Measurements from ENCODE around the gene SNPH.
"Not testable (repeated sequence)": the region's sequence is repeated elsewhere in the genome, so short reads cannot be mapped to it uniquely, and the experiment has no call there.

Gene SNPH, protein sequence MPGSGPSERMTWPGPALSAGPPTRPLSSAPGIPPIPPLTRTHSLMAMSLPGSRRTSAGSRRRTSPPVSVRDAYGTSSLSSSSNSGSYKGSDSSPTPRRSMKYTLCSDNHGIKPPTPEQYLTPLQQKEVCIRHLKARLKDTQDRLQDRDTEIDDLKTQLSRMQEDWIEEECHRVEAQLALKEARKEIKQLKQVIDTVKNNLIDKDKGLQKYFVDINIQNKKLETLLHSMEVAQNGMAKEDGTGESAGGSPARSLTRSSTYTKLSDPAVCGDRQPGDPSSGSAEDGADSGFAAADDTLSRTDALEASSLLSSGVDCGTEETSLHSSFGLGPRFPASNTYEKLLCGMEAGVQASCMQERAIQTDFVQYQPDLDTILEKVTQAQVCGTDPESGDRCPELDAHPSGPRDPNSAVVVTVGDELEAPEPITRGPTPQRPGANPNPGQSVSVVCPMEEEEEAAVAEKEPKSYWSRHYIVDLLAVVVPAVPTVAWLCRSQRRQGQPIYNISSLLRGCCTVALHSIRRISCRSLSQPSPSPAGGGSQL
- 0 to 2.6 (median 0.09) reads per million in 17 experiments for total RNA-seq

DNA sequence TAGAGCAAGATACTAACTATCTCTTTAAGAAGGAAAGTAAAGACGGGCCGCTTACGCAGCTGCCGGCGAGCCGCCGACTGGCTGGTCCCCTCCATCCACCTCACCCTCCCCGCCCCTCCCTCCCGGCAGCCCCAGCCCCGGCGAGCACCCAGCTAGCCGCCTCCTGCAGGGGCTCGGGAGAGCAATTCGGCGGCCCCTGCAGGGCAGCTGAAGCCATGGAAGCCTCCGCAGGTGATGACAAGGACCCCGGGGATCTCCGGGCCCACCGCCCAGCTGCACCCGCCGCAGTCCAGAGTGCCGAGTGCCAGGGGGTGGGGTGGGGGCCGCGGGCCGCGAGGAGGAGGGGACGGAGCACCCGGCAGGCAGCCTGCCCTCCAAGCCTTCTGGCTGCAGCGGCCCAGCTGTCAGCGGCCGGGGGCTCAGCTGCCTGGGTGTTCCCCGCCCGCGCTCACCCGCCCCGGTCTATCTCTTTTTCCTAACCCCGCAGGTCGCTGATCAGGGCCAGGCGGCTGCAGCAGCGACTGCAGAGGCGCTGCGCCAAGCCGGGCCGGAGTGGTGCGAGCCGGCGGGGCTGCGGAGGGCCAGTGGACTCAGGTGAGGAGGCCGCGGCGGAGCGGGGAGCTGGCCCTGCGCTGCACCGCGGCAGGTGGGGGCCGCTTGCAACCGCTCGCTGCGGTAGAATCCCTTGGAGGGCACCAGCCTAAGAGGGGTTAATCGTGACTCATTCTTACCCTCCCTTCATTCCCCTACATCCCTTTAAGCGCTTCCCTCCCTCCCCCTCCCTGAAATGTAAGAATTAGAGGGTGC, at the start of gene SNPH:
Gene SNPH, plus strand, starts transcription at position 128 of the 807 bp plus-strand sequence. CDS start 29,946 bp downstream, outside the sequence.
- DNase-seq: peak in 3 of 4 experiments; percentile 8 to 39 (median 26)

DNA sequence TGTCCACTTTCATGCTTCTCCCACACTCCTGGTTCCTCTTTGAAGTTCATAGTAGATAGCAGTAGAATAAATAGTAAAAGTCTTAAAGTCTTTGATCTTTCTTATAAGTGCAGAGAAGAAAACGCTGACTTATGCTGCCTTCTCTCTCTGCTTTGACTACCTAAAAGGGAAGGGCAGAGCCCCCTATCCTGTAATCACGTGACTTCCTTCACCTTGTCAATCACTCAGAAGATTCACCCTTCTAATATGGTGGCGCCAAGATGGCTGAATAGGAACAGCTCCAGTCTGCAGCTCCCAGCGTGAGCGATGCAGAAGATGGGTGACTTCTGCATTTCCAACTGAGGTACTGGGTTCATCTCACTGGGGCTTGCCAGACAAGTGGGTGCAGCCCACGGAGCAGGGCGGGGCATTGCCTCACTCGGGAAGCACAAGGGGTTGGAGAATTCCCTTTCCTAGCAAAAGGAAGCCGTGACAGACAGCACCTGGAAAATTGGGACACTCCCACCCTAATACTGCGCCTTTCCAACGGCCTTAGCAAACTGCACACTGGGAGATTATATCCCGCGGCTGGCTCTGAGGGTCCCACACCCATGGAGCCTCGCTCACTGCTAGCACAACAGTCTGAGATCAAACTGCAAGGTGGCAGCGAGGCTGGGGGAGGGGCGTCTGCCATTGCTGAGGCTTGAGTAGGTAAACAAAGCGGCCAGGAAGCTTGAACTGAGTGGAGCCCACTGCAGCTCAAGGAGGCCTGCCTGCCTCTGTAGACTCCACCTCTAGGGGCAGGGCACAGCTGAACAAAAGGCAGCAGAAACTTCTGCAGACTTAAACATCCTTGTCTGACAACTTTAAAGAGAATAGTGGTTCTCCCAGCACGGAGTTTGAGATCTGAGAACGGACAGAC, 49.3 kb upstream of the SNPH start:
- not testable (repeated sequence) for DNase-seq

DNA sequence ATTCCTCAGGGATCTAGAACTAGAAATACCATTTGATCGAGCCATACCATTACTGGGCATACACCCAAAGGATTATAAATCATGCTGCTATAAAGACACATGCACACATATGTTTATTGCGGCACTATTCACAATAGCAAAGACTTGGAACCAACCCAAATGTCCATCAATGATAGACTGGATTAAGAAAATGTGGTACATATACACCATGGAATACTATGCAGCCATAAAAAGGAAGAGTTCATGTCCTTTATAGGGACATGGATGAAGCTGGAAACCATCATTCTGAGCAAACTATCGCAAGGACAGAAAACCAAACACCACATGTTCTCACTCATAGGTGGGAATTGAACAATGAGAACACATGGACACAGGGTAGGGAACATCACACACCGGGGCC, 43.3 kb upstream of the SNPH start:
- DNase-seq: not testable (repeated sequence)

DNA sequence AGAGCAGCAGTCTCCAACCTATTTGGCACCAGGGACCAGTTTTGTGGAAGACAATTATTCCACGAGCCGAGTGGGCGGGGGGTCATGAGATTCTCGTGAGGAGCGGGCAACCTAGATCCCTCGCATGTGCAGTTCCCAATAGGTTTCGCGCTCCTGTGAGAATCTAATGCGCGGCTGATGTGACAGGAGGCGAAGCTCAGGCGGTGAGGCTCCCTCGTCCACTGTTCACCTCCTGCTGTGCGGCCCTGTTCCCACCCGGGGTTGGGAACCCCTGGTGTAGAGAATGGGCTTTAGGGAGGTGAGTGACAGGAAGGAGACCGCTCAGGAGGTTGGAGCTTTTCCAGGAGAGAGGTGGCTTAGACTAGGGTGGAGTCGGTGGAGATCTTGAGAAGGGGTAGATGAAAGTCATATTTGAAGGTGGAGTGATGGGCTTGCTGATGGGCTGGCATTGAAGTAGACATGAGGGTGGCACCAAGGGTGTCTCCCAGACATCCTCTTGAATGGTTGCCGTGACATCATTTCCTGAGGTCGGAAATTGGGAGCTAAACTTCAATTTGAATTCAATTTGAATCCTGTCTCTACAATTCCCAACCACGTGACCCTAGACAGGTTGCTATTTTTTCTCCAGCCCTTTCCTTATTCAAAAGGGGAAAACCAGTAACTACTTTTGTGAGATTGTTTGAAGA, 41.7 kb upstream of the SNPH start:
- DNase-seq: no peak

DNA sequence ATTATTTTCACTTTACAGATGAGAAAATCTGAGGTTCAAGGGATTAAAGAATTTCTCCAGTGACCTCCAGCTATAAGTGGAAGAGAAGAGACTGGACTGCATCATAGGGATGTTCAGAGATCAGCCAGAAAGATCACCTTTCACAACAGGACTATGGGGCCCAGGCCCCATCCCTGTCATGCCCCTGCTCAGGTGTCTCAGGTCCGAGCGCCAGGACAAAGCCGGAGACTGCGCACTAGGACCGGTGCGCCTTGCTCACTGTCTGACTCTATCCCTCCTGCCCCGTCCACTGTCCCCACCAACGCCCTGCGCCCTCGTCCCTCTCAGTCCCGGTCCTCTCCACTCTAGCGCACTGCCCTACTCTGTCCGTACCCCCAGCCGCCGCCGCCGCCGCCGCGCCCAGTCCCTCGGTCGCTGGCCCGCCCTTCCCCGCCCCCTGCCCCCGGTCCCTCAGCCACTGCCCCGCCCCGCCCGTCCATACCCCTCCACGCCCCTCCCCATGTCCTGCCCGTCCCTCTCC, 40.8 kb upstream of the SNPH start:
- DNase-seq: no peak

DNA sequence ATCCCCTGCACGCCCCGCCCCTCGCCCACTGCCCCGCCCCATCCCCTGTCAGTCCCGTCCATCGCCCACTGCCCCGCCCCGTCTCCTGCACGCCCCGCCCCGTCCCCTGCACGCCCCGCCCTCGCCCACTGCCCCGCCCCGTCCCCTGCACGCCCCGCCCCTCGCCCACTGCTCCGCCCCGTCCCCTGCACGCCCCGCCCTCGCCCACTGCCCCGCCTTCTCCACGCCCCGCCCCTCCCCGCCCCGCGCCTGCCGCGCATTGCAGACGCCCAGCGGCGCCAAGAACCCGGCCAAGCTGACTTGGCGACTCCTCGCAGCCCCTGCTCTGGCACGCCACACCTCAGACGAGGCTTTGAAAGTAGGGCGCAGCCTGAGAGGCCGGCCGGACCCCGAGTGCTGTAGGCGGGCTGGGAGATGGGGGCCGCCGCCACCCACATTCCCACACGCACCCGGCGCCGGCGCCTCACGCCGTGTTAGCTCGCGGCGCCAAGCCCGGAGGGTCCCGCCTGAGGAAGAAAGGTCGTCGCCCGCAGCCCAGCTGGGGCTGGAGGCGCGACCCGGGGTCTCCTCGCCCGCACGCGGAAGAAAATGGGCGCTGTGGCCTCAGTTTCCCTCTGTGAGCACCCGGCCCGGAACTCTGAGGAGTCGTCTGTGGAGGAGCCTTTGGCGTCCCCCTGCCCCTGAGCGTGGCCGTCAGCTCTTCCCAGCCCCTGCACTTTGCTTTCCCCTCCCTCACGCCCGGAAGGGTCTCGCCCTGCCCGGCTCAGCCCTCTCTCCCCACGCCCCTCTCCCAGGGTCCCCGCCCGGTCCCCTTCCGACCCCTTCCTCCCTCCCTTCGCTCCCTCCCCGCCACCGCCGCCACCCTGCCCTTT, 40.1 kb upstream of the SNPH start, which contains the start of gene RAD21L1:
Gene RAD21L1, plus strand, starts transcription at position 262 of the 872 bp plus-strand sequence. CDS start 2,410 bp downstream, outside the sequence.
- peak; percentile 56 to 89 (median 79) for DNase-seq

DNA sequence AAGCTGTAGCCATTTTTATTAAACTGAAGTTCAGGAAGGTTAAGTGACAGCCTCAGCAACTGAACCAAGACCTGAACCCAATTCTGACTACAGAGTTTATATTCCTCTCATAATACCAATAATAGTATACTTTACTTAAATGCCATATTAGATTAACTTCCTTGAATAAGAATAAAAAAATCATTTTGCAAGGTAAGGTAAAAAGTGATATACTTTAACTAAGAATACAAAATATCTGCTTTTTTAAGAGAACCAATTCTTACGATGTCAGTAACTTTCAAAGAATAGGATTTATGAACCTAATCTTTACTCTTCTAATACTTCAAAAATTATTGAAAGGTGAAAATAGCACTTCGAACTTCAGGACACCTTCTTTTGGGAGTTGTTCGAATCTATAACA, 36.6 kb upstream of the SNPH start:
- no peak for DNase-seq

DNA sequence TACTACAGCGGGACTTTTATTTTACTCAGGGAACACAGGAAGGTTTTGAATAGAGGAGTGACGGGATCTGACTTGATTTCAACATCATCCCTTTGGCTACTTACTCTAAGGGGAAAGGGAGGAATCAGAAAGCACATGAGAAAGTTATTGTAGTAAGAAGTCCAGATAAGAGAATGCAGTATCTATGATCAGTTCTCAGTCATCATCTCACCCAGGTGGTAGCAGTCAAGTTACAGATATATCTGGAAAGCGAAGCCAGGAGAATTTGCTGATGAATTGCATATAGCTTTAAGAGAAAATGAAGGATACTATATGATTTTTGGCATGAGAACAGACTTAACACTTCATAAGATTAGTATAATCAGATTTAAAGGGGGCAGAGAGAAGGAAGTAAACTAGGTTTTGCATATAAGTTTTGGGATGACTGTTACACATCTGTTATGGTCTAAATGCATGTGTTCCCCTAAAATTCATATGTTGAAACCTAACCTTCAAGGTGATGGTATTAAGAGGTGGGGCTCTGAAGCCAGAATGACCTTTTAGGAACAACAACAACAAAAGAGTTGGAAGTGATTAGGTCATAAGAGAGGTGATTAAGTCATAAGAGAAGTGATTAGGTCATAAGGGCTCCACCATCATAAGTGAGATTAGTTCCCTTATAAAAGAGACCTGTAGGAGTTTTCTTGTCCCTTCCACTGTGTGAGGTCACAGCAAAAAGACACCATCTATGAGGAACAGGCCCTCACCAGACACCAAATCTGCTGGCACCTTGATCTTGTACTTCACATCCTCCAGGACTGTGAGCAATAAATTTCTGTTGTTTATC, 33.6 kb upstream of the SNPH start:
- DNase-seq: peak in 1 of 4 experiments; percentile 17

DNA sequence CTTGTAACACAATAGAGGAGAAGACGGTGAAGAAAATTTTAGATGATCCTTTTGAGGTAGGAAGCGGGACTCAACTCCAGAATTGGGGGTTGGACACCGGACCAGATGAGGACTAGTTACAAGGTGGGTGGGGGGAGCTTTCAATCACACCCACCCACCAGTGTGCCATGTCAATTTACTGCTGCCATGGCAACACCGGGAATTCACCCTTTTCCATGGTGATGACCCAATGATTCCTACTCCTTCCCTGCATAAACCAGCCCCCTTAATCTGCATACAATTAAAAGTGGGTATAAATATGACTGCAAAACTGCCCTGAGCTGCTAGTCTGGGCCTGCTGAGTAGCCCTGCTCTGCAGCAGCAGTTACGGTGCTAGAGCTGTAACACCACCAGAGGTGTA, 25.5 kb upstream of the SNPH start:
- DNase-seq: no peak

DNA sequence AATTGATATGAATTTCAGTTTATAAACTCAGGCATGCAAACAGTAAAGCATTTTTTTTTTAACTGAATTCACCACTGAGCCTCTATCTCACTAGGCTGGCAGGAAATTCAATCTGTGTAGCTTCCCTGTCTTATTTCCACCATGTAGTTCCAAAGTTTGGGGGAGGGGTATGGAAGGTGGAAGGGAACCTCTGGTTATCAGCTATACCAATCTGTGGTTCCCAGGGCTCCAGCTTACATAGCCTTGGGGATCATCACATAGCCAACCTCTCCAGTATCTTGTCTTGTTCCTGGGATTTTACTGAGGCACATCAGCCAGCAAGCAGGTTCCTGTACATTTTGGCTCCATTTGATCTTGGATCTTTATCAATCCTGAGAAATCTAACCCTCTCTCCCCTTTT, 24.6 kb upstream of the SNPH start:
- DNase-seq: no peak

DNA sequence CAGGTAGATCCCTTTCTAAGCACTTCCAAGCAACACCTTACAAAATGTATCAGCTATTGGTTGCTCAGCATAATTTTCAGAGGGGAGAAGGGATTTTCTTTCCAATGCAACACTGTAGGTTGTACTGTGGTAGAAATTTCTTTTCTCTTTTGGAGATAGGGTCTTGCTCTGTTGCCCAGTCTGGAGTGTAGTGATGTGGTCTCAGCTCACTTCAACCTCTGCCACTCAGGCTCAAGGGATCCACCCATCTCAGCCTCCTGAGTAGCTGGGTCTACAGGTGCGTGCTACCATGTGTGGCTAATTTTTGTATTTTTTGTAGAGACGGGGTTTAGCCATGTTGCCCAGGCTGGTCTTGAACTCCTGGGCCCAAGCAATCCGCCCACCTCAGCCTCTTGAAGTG, 24.0 kb upstream of the SNPH start:
- no peak for DNase-seq

DNA sequence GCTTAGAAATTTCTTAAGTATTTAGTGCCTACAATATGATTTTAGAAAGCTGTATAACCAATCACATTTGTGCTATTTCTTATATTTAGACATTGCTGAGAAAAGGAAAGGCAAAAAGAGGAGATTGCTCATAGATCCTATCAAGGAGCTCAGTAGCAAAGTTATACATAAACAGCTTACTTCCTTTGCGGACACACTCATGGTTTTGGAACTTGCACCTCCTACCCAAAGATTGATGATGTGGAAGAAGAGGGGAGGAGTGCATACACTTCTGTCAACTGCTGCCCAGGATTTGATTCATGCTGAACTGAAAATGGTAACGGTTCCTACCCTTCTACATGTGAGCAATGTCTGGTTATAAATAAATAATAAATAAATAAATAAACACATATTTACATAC, 23.6 kb upstream of the SNPH start:
- DNase-seq: no peak

DNA sequence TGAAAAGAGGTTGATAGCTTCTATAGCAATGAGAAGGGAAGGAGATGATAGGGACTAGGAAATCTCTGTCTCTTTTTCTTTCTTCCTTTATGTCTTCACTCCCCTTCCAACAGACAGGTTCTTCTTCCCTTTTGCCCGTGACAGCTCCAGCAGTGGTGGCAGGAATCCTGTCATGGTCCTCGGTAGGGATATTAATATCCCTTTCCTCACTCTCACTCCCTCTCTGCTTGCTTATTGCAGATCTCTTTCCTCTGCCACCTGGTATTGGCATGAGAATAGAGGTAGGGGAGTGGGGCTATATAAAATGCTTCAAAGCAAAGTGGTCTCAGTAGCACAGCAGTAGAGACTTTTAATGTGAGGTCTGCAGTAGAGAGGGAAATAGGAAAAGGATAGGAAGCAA, 20.5 kb upstream of the SNPH start:
- DNase-seq: no peak

DNA sequence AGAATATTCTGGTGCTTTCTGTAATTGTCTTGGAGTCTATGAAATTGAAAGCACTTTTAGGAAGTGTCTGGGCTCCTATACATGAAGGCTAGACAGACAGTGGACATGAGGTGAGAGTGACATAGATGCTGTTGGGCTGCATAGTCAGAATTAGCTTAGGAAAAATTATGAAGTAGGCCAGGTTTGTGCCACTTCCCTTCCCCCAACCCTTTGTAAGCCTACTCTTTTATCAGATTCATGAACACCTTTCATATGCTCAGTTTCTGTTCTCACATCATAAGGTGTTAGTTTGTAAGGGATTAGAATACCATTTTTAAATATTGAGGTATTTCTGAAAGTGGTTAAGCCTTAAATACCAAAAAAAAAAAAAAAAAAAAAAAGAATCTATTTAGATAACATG, 18.4 kb upstream of the SNPH start:
- no peak for DNase-seq

DNA sequence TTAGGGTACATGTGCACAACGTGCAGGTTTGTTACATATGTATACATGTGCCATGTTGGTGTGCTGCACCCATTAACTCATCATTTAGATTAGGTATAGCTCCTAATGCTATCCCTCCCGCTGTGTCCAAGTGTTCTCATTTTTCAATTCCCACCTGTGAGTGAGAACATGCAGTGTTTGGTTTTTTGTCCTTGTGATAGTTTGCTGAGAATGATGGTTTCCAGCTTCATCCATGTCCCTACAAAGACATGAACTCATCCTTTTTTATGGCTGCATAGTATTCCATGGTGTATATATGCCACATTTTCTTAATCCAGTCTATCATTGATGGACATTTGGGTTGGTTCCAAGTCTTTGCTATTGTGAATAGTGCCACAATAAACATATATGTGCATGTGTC, 15.8 kb upstream of the SNPH start:
- DNase-seq: not testable (repeated sequence)

DNA sequence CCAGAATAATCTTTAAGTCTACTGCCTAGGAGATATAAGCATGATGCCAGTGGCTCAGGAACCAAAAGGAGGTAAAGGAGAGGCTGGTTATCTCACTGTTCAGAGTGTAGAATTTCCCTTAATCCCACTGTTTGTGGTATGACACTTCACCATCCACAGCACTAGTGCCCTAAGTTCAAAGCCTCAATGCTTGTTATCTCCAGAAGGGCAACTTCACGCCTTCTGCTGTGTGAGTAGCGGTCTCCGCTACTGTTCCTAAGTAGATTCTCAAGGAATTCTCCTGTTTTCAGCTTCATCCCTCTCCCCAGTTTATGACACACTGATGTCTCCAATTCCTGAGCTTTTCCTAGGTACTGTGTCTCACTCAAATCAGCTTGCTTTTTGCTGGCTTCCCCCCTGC, 13.7 kb upstream of the SNPH start:
- no peak for DNase-seq

DNA sequence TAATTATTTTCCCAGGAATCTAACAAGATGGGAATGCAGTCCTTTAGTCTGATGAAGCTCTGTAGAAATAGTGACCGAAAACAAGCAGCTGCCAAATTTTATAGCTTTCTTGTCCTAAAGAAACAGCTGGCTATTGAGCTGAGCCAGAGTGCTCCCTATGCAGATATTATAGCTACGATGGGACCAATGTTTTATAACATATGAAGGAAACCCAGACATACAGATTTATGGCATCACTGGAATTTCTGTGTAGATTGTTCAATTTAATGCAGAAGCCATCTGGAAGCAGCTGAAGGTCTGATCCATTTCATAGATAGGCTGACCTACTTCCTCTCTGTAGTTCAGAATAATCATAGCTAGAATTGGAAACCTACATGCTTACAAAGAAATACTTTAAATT, 11.8 kb upstream of the SNPH start:
- DNase-seq: no peak

DNA sequence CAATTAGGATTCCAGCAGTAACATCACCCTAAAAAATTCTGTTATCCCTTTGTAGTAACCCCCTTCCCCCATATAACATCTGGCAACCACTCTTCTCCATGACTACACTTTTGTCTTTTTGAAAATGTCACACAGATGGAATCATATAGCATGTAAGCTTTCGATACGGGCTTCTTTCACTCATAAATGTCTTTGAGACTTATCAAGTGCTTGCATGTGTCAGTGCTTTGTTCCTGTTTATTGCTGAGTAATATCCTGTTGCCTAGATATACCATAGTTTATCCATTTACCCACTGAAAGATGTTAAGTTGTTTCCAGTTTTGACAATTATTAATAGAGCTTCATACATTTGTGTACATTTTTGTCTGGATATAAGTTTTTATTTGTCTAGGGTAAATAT, 10.4 kb upstream of the SNPH start:
- peak in 2 of 4 experiments; percentile 9 to 10 for DNase-seq

DNA sequence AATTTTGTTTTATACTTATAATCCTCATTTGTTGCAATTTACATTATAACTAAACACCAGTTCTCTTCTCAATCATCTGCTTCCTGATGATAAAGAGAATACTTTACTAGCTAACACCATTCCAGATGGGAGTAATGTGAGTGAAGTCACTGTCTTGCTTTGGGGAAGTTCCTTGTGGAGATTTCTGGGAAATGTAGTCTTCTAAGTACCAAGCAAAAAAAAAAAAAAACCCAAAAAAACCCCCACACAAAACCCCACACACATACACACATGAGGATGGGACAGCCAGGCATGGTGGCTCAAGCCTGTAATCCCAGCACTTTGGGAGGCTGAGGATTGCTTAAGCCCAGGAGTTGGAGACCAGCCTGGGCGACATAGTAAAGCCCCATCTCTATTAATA, 2.2 kb upstream of the SNPH start:
- peak in 2 of 4 experiments; percentile 10 to 28 for DNase-seq

Data from suppressor macrophage (primary cell).